Measurements from ENCODE around the gene EYS. TPM values are rescaled to one million over a fixed set of nuclear protein-coding genes. Genes with fewer than 3 reads are reported as not detected.
"Not testable (repeated sequence)": the region's sequence is repeated elsewhere in the genome, so short reads cannot be mapped to it uniquely, and the experiment has no call there.

EYS gene
- total and polyA plus RNA-seq, 2 experiments from 2014 or later: under 0.01 to 0.15 TPM

GRCh38 chr6:64254558-64254957 is 1452.5 kb downstream of the EYS start:
- Histone ChIP-seq H3K36me3 (no peaks in the 10 kb centered on the region), H3K27ac (no peak overlapping the region), H3K27me3 (no peaks in the 10 kb centered on the region), H3K9me3 (ENCODE audit: low read depth) (no peaks in the 10 kb centered on the region), H3K4me1 (ENCODE audit: low read depth) (peaks cover 4% of the 10 kb centered on the region), H3K4me3 (no peak overlapping the region)
- no peak for TF ChIP-seq CTCF (IDR thresholded peaks at IDR 0.05; ENCODE audit: low read depth, low read length)
- DNase-seq (ENCODE audit: low read depth in 1 of 2, low spot score in 1 of 2): no peak

GRCh38 chr6:64252256-64252655 is 1454.8 kb downstream of the EYS start:
- Histone ChIP-seq H3K27ac (no peak overlapping the region), H3K36me3 (no peaks in the 10 kb centered on the region), H3K27me3 (no peaks in the 10 kb centered on the region), H3K9me3 (ENCODE audit: low read depth) (no peaks in the 10 kb centered on the region), H3K4me1 (ENCODE audit: low read depth) (peaks cover 4% of the 10 kb centered on the region), H3K4me3 (no peak overlapping the region)
- TF ChIP-seq CTCF (IDR thresholded peaks at IDR 0.05; ENCODE audit: low read depth, low read length): no peak
- no peak for DNase-seq (ENCODE audit: low read depth in 1 of 2, low spot score in 1 of 2)

- no peak for DNase-seq (ENCODE audit: low read depth in 1 of 2, low spot score in 1 of 2)
- peaks cover 4% of the 10 kb centered on the region for H3K4me1 ChIP-seq (ENCODE audit: low read depth)
- H3K27me3 ChIP-seq: no peaks in the 10 kb centered on the region
- H3K4me3 ChIP-seq: no peak overlapping the region
- H3K27ac ChIP-seq: no peak overlapping the region
- no peaks in the 10 kb centered on the region for H3K9me3 ChIP-seq (ENCODE audit: low read depth)
- TF ChIP-seq CTCF (IDR thresholded peaks at IDR 0.05; ENCODE audit: low read depth, low read length): no peak
- H3K36me3 ChIP-seq: no peaks in the 10 kb centered on the region
Measured at GRCh38 chr6:64250126-64250525, 1456.9 kb downstream of the EYS start.

GRCh38 chr6:64249115-64249514 is 1457.9 kb downstream of the EYS start:
- Histone ChIP-seq H3K27me3 (no peaks in the 10 kb centered on the region), H3K9me3 (ENCODE audit: low read depth) (no peaks in the 10 kb centered on the region), H3K4me3 (no peak overlapping the region), H3K36me3 (no peaks in the 10 kb centered on the region), H3K27ac (no peak overlapping the region), H3K4me1 (ENCODE audit: low read depth) (peaks cover 4% of the 10 kb centered on the region)
- DNase-seq (ENCODE audit: low read depth in 1 of 2, low spot score in 1 of 2): peak in 1 of 2 donors; percentile 42
- no peak for TF ChIP-seq CTCF (IDR thresholded peaks at IDR 0.05; ENCODE audit: low read depth, low read length)

GRCh38 chr6:64243618-64244017 is 1463.4 kb downstream of the EYS start:
- no peak overlapping the region for H3K4me3 ChIP-seq
- no peak for TF ChIP-seq CTCF (IDR thresholded peaks at IDR 0.05; ENCODE audit: low read depth, low read length)
- no peaks in the 10 kb centered on the region for H3K4me1 ChIP-seq (ENCODE audit: low read depth)
- no peak for DNase-seq (ENCODE audit: low read depth in 1 of 2, low spot score in 1 of 2)
- H3K27me3 ChIP-seq: no peaks in the 10 kb centered on the region
- H3K9me3 ChIP-seq (ENCODE audit: low read depth): no peaks in the 10 kb centered on the region
- H3K27ac ChIP-seq: no peak overlapping the region
- H3K36me3 ChIP-seq: no peaks in the 10 kb centered on the region

GRCh38 chr6:64238908-64239307 is 1468.1 kb downstream of the EYS start:
- not testable (repeated sequence) for H3K4me1 ChIP-seq (ENCODE audit: low read depth); H3K4me3 ChIP-seq; H3K9me3 ChIP-seq (ENCODE audit: low read depth); DNase-seq (ENCODE audit: low read depth in 1 of 2, low spot score in 1 of 2); H3K27me3 ChIP-seq; H3K27ac ChIP-seq; H3K36me3 ChIP-seq

All from cardiac muscle cell (in vitro differentiated cells and primary cell).